Activated CD4-positive, CD25-positive, alpha-beta regulatory T cell (primary cell): ENCODE results near the gene RELL2.

Source experiments
- DNase-seq, 4 experiments: peaks; one replicate each; lab custom pipeline; 2025; lab: John Stamatoyannopoulos, UW

The RELL2 gene

DNA sequence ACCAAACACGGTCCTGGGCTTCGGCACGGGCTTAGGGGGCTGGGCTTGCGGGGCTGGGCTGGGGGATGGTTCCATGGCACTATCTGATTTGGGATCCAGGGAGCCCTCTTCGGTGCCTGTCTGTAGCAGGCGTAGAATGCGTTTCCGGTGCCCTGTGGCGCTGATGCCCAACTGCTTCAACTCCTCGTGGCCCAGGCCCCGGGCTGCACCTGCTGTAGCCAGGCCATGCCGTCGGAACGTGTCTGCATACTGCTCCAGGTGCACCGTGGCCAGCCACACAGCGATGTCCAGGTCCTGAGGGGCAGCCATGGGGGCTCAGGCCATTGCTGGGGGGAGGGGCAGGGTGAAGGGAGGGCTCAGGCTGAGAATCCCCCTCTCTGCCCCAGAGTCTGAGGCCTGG lies 43.4 kb downstream of the RELL2 start:
- DNase-seq = no peak

DNA sequence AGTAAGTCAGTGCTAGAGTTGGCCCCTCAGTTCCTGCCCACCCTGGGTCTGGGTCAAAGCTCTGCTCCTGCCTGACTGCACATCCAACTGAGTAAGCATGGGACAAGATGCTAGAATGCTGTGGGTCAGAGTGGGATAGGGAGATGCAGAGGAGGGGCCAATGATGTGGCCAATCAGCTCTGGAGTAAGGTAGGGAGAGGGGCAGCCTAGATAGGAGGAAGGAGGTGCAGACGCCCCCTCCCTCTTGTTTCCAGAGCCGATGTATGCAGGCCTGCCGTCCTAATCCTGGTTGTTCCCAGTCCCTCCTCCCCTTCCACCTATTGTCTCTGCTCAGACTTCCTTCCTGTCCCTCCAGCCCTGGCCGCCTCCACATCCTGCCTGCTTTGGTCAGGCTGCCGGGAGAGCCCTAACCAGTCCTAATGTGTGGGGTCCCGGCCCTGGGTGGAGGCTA lies 44.0 kb downstream of the RELL2 start:
- no peak for DNase-seq

DNA sequence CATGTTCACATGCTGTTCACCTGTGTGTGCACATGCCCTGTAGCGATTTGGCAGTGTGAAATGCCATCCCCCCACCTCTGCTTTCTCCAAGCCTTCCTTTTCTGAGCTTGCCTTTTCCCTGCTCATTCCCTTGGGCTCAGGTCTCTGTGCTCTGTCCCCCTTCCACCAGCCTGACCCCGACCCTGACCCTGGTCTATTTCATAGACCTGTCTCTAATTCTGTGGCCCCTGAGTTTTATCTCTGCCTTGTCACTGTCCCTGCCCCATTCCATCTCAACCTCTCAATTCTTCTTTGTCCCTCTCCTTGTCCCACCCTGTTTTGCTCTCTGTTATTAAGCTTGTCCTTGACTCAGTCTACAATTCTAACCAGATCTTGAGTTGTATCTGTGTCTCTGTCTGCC lies 44.5 kb downstream of the RELL2 start:
- DNase-seq = no peak

DNA sequence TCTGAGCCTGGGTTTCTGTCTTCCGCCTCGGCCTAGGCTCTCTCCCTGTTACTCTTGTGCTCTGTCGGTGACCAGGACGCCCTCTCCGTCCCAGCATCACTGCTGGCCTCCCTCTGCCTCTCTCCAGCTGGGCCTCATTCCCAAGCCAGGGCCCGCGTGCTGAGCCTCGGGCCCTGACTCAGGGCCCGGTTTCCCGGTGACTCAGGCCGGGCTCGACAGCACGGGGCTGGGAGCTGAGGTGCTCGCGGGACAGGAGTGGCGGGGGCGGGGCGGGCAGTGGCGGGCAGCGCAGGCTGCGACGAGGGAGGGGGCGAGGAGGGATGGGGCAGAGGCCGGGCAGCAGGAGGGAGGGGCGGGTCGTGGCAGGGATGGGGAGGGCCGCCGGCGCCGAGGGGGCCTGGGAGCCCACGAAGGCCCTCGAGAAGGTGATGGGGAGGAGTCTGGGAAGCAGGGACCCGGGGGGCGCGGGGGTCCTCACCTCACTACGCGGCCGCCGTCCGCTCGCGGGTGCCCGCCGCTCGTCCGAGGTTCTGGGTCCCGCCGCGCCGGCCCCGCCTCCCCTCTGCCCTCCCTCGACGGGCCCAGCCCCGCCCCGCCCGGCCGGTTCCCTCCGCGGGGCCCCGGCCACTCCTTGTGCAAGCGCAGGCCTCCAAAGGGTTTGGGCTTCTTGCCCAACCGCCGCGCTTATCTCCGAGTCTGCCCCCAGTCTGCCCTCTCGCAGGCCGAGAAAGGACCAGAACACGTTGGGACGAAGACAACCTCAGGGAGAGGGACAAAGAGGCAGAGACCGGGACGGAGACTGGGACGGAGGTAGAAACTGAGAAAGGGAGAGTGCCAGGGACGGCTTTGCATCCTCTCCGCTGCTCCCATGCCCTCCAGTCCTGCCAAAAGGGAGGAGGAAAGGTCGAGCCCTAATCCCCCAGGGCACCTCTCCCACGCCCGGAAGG lies 45.2 kb downstream of the RELL2 start, which contains the start of gene ARAP3:
ARAP3 (minus strand) TSS at position 536 of the 947 bp plus-strand sequence. CDS start 1,744 bp downstream, outside the sequence.
- DNase-seq = peak in 2 of 4 experiments; percentile 14 to 17

DNA sequence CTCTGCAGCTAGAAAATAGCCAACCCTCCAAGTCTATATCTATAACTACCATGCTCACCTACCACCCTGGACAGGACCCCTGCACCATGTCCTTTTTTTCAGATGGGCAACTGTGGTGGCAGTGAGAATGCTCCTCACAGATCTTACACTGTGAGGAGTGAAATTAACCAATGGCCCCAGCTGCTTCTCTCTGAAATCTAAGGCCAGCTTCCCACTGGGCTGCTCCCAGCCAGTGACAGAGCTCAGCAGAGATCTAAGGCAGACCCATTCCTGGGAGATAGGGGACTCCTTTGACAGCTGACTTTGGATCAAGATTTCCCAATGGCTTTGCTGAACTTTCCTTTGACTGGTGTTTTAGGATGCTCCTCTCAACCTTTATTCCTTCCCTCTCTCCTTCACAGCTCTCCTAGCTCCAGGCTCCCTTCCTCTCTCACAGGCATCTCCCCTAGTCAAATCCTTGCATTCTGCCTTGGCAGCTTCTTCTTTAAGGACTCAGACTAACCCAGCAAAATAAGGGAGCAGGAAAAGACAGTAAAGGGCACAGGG lies 46.9 kb downstream of the RELL2 start:
- no peak for DNase-seq

DNA sequence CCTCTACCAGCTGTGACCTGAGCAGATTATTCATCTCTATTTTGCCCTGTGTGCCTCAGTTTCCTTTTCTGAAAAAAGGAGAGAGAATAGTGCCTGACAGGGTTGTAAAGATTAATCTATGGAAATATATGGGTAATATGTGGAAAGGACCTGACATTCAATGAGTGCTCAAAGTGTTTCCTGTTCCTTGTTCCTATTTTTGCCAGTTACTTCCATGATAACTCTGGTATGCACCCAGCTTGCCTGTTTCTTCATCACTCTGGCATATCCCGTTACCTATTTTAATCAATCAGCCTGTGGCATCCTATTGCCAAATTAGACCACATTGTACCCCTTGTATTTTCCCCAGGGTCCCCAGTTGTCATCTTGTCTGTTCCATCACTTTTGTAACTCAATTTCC lies 48.8 kb downstream of the RELL2 start:
- DNase-seq = no peak

DNA sequence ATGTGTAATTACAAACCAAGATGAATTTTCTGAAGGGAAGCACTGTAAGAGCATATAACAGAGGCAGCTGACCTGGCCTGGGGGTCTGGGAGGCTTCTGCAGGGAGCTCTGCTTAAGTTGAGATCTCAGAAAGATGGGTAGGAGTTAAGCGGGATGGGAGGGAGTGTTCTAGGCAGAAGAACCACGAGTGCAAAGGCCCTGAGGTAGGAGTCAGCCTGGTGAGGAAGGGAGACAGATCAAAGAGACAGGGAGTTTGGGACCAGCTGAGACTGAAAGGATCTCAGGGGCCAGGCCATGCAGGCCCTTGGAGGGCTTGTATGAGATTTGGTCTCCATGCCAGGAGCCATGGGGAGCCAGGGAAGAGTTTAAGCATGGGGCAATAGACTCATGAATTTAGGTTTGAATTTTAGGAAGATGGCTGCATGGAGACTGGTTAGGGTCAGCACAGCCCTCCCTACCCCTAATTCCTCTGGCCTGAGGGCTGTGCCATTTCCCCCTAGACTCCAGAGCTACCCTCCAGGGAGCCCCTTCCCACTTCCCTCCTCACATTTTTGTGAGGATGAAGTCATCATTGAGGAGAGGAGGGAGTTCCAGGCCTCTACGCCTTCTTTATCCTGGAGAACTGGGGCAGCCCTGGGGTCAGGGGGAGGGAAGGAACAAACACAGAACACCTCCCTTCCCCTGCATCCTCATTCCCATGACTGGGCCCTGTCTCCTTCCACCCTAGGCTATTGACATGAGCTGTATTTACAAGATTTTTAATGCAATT lies 50.0 kb downstream of the RELL2 start:
- DNase-seq = no peak
